ENCODE measurements around the gene UBTD1. TPM values are rescaled to one million over a fixed set of nuclear protein-coding genes. Genes with fewer than 3 reads are reported as not detected.

Gene UBTD1
- total and polyA plus RNA-seq, 7 donors: 16.0 to 59.2 (median 39.2) TPM

DNA sequence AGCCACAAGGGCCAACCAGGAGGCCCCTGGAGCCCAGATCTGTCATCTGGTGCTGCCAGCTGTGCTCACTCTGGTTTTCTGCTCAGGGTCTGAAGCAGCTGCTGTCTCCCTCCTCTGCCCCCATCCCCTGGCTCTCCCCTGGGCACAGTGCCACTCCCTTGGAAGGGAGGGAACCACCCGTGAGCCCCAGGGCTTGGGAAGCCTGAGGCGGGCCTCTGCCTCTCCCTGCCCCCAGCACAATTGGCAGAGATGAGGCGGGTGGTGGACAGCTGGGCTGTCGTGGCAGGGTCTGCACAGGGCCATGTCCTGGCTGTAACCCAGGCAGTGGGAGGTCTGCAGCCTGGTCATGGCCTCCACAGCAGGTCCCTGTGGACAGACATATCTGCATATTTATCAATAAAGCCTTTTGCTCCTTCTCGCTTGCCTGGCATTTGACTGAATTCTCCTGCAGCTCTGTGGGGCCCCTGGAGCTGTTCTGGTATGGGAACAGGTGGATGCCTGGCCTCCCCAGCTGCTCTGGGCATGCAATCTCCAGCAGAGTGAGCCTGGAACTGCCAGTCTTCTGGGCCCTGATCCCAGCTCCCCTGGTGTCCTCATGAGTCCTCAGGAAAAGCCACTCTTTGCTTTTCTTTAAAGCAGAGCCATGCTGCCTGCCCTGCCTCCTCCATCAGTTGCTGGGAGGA is 72.2 kb downstream of the UBTD1 start:
- intact Hi-C loops (cut with DNase I): loop anchor here in 1 of 2 donors (5.0 kb wide), 1 partner anchor 36 kb away; no protein-coding TSS in a partner anchor
- H3K4me3 ChIP-seq: peak overlapping the region; percentile 6
- peak overlapping the region; percentile 89 for H3K27ac ChIP-seq
- peak; percentile 56 to 81 for DNase-seq
- H3K4me1 ChIP-seq: peaks cover 47% of the 10 kb centered on the region
- H3K36me3 ChIP-seq (ENCODE audit: insufficient read depth in 1 of 2, low read depth in 1 of 2): peaks cover 0 to 18% of the 10 kb centered on the region in 2 donors
- H3K27me3 ChIP-seq (ENCODE audit: insufficient read depth in 3 of 3, low read length in 2 of 3): no peaks in the 10 kb centered on the region
- TF ChIP-seq, protein P1, sequence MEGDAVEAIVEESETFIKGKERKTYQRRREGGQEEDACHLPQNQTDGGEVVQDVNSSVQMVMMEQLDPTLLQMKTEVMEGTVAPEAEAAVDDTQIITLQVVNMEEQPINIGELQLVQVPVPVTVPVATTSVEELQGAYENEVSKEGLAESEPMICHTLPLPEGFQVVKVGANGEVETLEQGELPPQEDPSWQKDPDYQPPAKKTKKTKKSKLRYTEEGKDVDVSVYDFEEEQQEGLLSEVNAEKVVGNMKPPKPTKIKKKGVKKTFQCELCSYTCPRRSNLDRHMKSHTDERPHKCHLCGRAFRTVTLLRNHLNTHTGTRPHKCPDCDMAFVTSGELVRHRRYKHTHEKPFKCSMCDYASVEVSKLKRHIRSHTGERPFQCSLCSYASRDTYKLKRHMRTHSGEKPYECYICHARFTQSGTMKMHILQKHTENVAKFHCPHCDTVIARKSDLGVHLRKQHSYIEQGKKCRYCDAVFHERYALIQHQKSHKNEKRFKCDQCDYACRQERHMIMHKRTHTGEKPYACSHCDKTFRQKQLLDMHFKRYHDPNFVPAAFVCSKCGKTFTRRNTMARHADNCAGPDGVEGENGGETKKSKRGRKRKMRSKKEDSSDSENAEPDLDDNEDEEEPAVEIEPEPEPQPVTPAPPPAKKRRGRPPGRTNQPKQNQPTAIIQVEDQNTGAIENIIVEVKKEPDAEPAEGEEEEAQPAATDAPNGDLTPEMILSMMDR (IDR thresholded peaks at IDR 0.05): no peak
- WGBS, 3 donors: 19 to 29% (median 25%) methylated on average over 5 of the region's 5 CpGs
- no peaks in the 10 kb centered on the region for H3K9me3 ChIP-seq
- peak; percentile 42 to 57 (median 54) for ATAC-seq

DNA sequence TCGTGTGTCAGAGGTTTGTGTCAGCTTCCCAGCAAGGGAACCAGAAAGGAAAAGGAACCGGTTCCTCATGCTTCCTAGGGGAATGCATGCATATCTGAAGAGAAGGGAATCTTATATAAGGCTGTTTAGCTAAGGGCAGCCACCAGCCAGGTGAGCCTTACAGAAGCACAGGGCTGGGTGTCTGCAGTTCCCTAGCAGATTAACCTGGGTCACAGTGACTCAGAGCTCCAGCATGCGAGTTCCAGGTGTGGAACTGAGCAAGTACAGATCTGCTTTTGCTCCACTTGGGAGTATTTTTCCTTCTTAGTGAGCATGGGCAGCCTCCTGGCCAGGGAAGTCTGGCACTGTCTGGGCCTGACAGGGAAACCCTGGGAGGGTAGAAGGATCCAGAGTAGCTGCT is 72.9 kb downstream of the UBTD1 start:
- H3K36me3 ChIP-seq (ENCODE audit: insufficient read depth in 1 of 2, low read depth in 1 of 2): peaks cover 0 to 18% of the 10 kb centered on the region in 2 donors
- 33 to 53% (median 35%) methylated on average over 3 of the region's 3 CpGs for WGBS, 3 donors
- TF ChIP-seq, protein P1 (IDR thresholded peaks at IDR 0.05): no peak
- no peaks in the 10 kb centered on the region for H3K27me3 ChIP-seq (ENCODE audit: insufficient read depth in 3 of 3, low read length in 2 of 3)
- H3K9me3 ChIP-seq: no peaks in the 10 kb centered on the region
- H3K27ac ChIP-seq: peak overlapping the region; percentile 89
- peaks cover 47% of the 10 kb centered on the region for H3K4me1 ChIP-seq
- intact Hi-C loops (cut with DNase I): loop anchor here (1.0 to 5.0 kb wide), 2 partner anchors 36 to 41 kb away; no protein-coding TSS in a partner anchor
- peak in 1 of 2 donors; percentile 6 for DNase-seq
- peak in 1 of 4 donors; percentile 2 for ATAC-seq
- H3K4me3 ChIP-seq: peak overlapping the region; percentile 66

DNA sequence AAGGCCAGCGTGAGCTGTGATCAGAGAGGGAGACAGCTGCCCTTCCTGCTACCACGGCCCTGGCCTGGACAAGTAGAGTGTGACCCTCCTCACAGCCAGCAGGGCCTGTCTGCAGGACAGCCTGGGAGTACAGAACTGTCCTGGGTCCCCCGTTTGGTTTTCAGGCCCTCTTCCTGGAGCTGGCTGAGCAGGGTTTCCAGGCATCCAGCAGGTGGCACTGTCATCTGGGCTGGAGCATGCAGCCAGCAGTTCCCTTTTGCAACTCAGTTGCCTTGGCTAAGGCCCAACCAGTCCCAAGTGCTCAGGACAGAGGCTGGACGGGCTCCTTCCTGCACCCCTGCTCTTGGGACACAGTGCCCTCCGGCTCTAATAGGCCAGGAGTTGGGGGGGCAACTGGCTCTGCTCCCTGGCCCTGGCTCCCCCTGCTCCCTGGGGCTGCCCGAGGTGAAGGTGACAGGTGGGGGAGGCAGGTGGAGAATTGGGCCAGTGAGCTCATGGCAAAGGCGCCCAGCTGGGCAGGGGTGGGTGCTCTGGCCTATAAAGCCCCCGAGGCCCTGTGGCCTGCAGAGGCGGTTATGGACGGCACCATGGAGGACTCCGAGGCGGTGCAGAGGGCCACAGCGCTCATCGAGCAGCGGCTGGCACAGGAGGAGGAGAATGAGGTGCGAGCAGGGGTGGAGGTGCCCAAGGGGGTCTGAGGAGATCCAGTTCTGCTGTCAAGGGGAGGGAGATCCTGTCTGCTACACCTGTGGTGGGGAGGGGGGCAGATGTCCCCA is 73.7 kb downstream of the UBTD1 start, which contains the start of gene ANKRD2:
TSS of gene ANKRD2 (plus strand) at position 566 of the 776 bp plus-strand sequence. CDS start at position 576, 10 bp downstream.
- peak within 1 kb of the TSS; percentile 89 for H3K27ac ChIP-seq
- H3K4me3 ChIP-seq: peak within 1 kb of the TSS; percentile 66
- no peaks in the 10 kb centered on the region for H3K9me3 ChIP-seq
- TF ChIP-seq, protein P1 (IDR thresholded peaks at IDR 0.05): peak; percentile 84
- WGBS, 3 donors: 38 to 48% (median 42%) methylated on average over 15 to 16 of the region's 16 CpGs
- intact Hi-C loops (cut with DNase I): loop anchor here (1.0 to 5.0 kb wide), 2 partner anchors 35 to 40 kb away; no protein-coding TSS in a partner anchor
- H3K36me3 ChIP-seq (ENCODE audit: insufficient read depth in 1 of 2, low read depth in 1 of 2): peaks cover 0 to 25% of the 10 kb centered on the region in 2 donors
- peak; percentile 57 to 70 (median 58) for ATAC-seq
- no peaks in the 10 kb centered on the region for H3K27me3 ChIP-seq (ENCODE audit: insufficient read depth in 3 of 3, low read length in 2 of 3)
- peak; percentile 87 to 93 for DNase-seq
- H3K4me1 ChIP-seq: peaks cover 53% of the 10 kb centered on the region

DNA sequence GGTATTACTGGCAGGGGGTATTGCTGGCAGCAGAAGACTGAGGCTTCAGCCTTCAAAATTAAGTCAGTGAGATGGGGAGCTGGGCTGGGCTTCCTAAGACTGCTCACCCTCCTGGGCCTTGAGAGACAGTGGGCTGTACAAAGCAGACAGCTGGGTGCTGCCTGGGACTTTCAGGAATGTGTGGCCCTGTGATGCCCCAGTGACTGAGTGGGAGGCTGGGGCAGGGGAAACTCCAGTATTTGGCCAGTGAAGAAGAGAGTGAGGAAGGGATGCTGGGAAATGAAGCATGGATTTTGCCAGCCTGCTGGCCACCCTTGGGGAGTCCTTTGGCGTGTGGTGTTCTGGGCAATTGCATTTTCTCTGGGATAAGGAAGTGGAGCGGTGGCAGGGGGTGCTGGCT is 74.3 kb downstream of the UBTD1 start:
- intact Hi-C loops (cut with DNase I): loop anchor here in 1 of 2 donors (5.0 kb wide), 1 partner anchor 34 kb away; no protein-coding TSS in a partner anchor

More for the DNA sequence above, 74.3 kb downstream of the UBTD1 start:
- DNase-seq: no peak
- Histone ChIP-seq H3K4me1 (peaks cover 55% of the 10 kb centered on the region), H3K9me3 (no peaks in the 10 kb centered on the region), H3K4me3 (peak overlapping the region; percentile 66), H3K27me3 (ENCODE audit: insufficient read depth in 3 of 3, low read length in 2 of 3) (no peaks in the 10 kb centered on the region), H3K27ac (peak overlapping the region; percentile 89), H3K36me3 (ENCODE audit: insufficient read depth in 1 of 2, low read depth in 1 of 2) (peaks cover 0 to 28% of the 10 kb centered on the region in 2 donors)
- ATAC-seq: peak; percentile 13 to 22 (median 18)
- TF ChIP-seq, protein P1 (IDR thresholded peaks at IDR 0.05): no peak
- WGBS, 3 donors: 48 to 77% (median 75%) methylated on average over 2 of the region's 2 CpGs

Measured in psoas muscle (tissue), 8 donors.